Smooth muscle cell (in vitro differentiated cells): Measurements from ENCODE around the gene SAP30BP. TPM values are rescaled to one million over a fixed set of nuclear protein-coding genes. Genes with fewer than 3 reads are reported as not detected.
A peak's percentile ranks its signal among the peaks of the same experiment; 100 is the strongest.

Source experiments
- DNase-seq: peaks from one replicate; lab custom pipeline; 2025; ENCODE audit not compliant: unreplicated experiment; lab: John Stamatoyannopoulos, UW
- H2AFZ ChIP-seq: fragments of 200-600 bp; sonication (generic); 2 replicates; pipeline ENCODE4 v1.6.0; 2016; ENCODE audit warnings: antibody characterized with exemption, low read depth, mild to moderate bottlenecking
- H3F3A ChIP-seq: fragments of 200-600 bp; sonication (generic); 2 replicates; pipeline ENCODE4 v1.6.0; 2017; ENCODE audit warnings: antibody characterized with exemption, low read depth
- H3K27ac ChIP-seq: fragments of 200-600 bp; sonication (generic); 2 replicates; pipeline ENCODE4 v1.5.1; 2016; ENCODE audit warnings: low read depth, mild to moderate bottlenecking
- H3K27me3 ChIP-seq: fragments of 200-600 bp; sonication (generic); 2 replicates; pipeline ENCODE4 v1.6.1; 2016; ENCODE audit warnings: low read depth, mild to moderate bottlenecking
- H3K36me3 ChIP-seq: fragments of 200-600 bp; sonication (generic); 2 replicates; pipeline ENCODE4 v1.5.1; 2016; ENCODE audit warnings: low read depth
- H3K4me1 ChIP-seq: fragments of 200-600 bp; sonication (generic); 2 replicates; pipeline ENCODE4 v1.5.1; 2016; ENCODE audit warnings: low read depth
- H3K4me2 ChIP-seq: fragments of 200-600 bp; sonication (generic); 2 replicates; pipeline ENCODE4 v1.6.0; 2016; ENCODE audit warnings: mild to moderate bottlenecking
- H3K4me3 ChIP-seq: fragments of 200-600 bp; sonication (generic); 2 replicates; pipeline ENCODE4 v1.5.1; 2016; ENCODE audit warnings: mild to moderate bottlenecking
- H3K79me2 ChIP-seq: fragments of 200-600 bp; sonication (generic); 2 replicates; pipeline ENCODE4 v1.6.0; 2016; ENCODE audit warnings: low read depth, mild to moderate bottlenecking
- H3K9ac ChIP-seq: fragments of 200-600 bp; sonication (generic); 2 replicates; pipeline ENCODE4 v1.6.0; 2016; ENCODE audit warnings: low read depth
- H3K9me3 ChIP-seq: fragments of 200-600 bp; sonication (generic); replicated peaks from 2 replicates; pipeline ENCODE4 v1.5.1; 2016; ENCODE audit warnings: low read depth
- H4K20me1 ChIP-seq: fragments of 200-600 bp; sonication (generic); 2 replicates; pipeline ENCODE4 v1.6.0; 2016; ENCODE audit warnings: low read depth
- WGBS: methylation state at CpG from one replicate; pipeline ENCODE4 v1.1.7; 2016; ENCODE audit warnings: low lambda C conversion rate; 5-methylcytosine and 5-hydroxymethylcytosine counted together
- polyA plus RNA-seq: library from polyadenylated mRNA; unstranded; fragments of >200 nt; fragmentation: Nextera tagmentation; extraction: Ambion mirVana; gene quantifications from 2 replicates; pipeline ENCODE4 v1.2.1, GENCODE V29; 2016
- total RNA-seq: library from RNA; depleted of rRNA; stranded (reverse); fragments of >200 nt; gene quantifications from 2 replicates; pipeline ENCODE4 v1.2.3, GENCODE V29; 2014
- TF ChIP-seq, protein P1 (sequence below): fragments of 200-600 bp; sonication (generic); IDR thresholded peaks from 2 replicates; pipeline ENCODE4 v1.5.1; 2017; ENCODE audit warnings: borderline replicate concordance, mild to moderate bottlenecking, antibody characterized with exemption; ENCODE audit not compliant: insufficient read depth, poor library complexity, severe bottlenecking

The SAP30BP gene
- total and polyA plus RNA-seq, 2 experiments from 2014 or later: 75.4 to 135 TPM

DNA sequence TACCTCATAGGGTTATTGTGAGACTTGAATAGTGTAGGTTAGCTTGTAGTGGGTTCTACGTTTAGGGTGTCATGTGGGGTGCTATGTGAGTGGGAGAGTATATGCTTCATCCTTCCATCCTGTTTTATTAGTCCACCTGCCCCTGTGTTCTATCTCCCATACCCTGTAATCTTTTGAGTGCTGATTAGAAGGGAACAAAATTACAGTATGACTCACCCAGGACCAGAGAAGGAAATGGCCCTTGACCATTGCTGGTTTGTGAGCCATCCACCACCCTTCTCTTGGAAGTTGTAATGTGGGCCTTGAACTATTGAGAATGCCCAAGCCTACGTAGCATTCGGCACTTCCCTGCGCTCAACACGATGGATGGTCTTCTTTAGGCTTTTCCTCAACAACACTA lies 17.1 kb downstream of the SAP30BP start:
- Histone ChIP-seq H3K9me3 (no peaks in the 10 kb centered on the region), H3K27me3 (no peaks in the 10 kb centered on the region), H3K4me2 (peak overlapping the region; percentile 21), H2AFZ (no peak overlapping the region), H3K4me1 (peaks cover 15% of the 10 kb centered on the region), H3K27ac (peak overlapping the region; percentile 83), H3K36me3 (no peaks in the 10 kb centered on the region), H3K79me2 (peaks cover 39% of the 10 kb centered on the region), H3K9ac (peak overlapping the region; percentile 50), H4K20me1 (peaks cover 87% of the 10 kb centered on the region), H3F3A (peaks cover 19% of the 10 kb centered on the region), H3K4me3 (no peak overlapping the region)
- TF ChIP-seq, protein P1, sequence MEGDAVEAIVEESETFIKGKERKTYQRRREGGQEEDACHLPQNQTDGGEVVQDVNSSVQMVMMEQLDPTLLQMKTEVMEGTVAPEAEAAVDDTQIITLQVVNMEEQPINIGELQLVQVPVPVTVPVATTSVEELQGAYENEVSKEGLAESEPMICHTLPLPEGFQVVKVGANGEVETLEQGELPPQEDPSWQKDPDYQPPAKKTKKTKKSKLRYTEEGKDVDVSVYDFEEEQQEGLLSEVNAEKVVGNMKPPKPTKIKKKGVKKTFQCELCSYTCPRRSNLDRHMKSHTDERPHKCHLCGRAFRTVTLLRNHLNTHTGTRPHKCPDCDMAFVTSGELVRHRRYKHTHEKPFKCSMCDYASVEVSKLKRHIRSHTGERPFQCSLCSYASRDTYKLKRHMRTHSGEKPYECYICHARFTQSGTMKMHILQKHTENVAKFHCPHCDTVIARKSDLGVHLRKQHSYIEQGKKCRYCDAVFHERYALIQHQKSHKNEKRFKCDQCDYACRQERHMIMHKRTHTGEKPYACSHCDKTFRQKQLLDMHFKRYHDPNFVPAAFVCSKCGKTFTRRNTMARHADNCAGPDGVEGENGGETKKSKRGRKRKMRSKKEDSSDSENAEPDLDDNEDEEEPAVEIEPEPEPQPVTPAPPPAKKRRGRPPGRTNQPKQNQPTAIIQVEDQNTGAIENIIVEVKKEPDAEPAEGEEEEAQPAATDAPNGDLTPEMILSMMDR: no peak
- DNase-seq: no peak
- WGBS: 87% methylated on average over 5 of the region's 5 CpGs

DNA sequence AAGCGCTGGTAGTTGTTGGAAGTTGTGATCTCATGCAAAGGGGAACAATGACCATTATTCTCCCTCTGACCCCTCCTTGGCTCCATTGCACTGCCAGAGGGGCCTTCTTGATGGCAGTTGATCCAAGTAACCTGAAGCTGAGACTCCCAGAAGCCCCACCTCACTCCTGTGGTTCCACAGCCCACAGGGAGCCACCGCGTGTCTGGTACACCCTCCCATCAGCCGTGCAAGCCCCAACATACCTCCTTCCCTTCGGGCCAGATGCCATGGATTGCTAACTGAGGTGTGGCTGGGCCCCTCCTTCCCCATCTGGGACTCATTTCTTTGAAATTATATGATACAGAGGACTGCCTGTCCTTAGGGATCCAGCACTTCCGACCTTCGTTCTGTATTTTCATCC lies 17.8 kb downstream of the SAP30BP start:
- no peak overlapping the region for H2AFZ ChIP-seq
- no peaks in the 10 kb centered on the region for H3K27me3 ChIP-seq
- no peaks in the 10 kb centered on the region for H3K36me3 ChIP-seq
- peak overlapping the region; percentile 65 for H3K9ac ChIP-seq
- peaks cover 45% of the 10 kb centered on the region for H3K79me2 ChIP-seq
- no peaks in the 10 kb centered on the region for H3K9me3 ChIP-seq
- peaks cover 15% of the 10 kb centered on the region for H3K4me1 ChIP-seq
- no peak overlapping the region for H3K4me3 ChIP-seq
- TF ChIP-seq, protein P1: no peak
- peaks cover 17% of the 10 kb centered on the region for H3F3A ChIP-seq
- 71% methylated on average over 7 of the region's 7 CpGs for WGBS
- H3K4me2 ChIP-seq: no peak overlapping the region
- peaks cover 87% of the 10 kb centered on the region for H4K20me1 ChIP-seq
- DNase-seq: no peak
- H3K27ac ChIP-seq: peak overlapping the region; percentile 83

DNA sequence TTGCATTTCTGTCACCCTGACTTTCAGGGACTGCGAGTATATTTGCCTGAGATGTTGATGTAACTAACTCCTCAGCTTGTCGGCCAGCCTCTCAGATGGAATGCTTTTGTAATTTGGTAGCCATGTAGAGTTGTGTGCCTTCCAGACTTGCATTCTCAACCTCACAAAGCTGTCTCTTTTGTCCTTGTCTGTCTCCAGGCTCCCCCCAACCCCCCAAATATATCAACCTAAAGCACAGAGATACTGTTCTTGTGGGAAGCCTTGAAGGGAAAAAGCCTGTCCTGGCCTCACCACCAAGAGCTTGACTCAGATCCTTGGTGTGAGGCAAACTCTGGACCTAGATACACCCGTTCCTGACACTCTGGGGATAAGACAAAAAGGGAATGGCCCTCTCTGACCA lies 18.4 kb downstream of the SAP30BP start:
- peaks cover 51% of the 10 kb centered on the region for H3K79me2 ChIP-seq
- no peak overlapping the region for H3K4me2 ChIP-seq
- 83% methylated on average over 3 of the region's 3 CpGs for WGBS
- peaks cover 18% of the 10 kb centered on the region for H3F3A ChIP-seq
- no peak overlapping the region for H3K4me3 ChIP-seq
- DNase-seq: no peak
- peak overlapping the region; percentile 65 for H3K9ac ChIP-seq
- no peaks in the 10 kb centered on the region for H3K27me3 ChIP-seq
- TF ChIP-seq, protein P1: no peak
- no peaks in the 10 kb centered on the region for H3K36me3 ChIP-seq
- no peaks in the 10 kb centered on the region for H3K9me3 ChIP-seq
- H2AFZ ChIP-seq: no peak overlapping the region
- peak overlapping the region; percentile 83 for H3K27ac ChIP-seq
- peaks cover 89% of the 10 kb centered on the region for H4K20me1 ChIP-seq
- peaks cover 15% of the 10 kb centered on the region for H3K4me1 ChIP-seq

DNA sequence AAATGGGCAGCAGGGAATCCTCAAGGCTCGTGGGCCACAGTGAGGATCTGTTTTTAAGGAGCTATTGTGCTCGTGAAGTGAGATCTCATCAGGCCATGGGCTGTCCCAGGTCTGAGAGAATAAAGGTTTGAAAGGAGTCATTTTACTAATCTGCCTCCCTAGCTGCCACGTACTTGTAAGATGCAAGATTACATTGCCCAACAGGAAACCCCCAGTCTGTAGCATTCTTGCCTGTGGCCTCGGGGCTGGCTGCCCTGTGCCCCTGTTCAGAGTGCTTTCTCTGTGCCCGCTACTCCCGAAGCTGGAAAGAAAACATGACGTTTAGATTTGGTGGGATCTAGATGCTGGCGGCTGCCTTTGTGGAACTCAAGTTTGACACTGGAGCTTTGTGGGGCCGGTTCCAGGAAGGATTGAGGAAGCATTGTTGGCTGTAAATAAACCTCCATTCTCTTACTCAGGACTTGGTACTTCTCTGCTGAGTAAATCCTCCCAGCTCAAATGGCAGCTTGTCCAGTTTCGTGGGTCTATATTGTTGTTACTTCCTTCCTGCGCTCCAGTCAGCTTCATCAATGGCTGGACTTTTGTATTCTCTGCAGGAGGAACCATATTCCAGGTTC lies 21.2 kb downstream of the SAP30BP start:
- TF ChIP-seq, protein P1: no peak
- Histone ChIP-seq H3K9ac (peak overlapping the region; percentile 54), H3F3A (peaks cover 11% of the 10 kb centered on the region), H3K4me2 (no peak overlapping the region), H3K4me3 (no peak overlapping the region), H3K27ac (peak overlapping the region; percentile 89), H3K36me3 (no peaks in the 10 kb centered on the region), H3K27me3 (no peaks in the 10 kb centered on the region), H2AFZ (no peak overlapping the region), H3K9me3 (no peaks in the 10 kb centered on the region), H4K20me1 (peaks cover 92% of the 10 kb centered on the region), H3K4me1 (peaks cover 27% of the 10 kb centered on the region), H3K79me2 (peaks cover 60% of the 10 kb centered on the region)
- 85% methylated on average over 11 of the region's 11 CpGs for WGBS
- no peak for DNase-seq
